Measurements from ENCODE around the gene KLF2.

The KLF2 gene

GRCh38 chr19:16335226-16335625 is 10.6 kb downstream of the KLF2 start:
- TF ChIP-seq, protein P1, sequence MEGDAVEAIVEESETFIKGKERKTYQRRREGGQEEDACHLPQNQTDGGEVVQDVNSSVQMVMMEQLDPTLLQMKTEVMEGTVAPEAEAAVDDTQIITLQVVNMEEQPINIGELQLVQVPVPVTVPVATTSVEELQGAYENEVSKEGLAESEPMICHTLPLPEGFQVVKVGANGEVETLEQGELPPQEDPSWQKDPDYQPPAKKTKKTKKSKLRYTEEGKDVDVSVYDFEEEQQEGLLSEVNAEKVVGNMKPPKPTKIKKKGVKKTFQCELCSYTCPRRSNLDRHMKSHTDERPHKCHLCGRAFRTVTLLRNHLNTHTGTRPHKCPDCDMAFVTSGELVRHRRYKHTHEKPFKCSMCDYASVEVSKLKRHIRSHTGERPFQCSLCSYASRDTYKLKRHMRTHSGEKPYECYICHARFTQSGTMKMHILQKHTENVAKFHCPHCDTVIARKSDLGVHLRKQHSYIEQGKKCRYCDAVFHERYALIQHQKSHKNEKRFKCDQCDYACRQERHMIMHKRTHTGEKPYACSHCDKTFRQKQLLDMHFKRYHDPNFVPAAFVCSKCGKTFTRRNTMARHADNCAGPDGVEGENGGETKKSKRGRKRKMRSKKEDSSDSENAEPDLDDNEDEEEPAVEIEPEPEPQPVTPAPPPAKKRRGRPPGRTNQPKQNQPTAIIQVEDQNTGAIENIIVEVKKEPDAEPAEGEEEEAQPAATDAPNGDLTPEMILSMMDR (IDR thresholded peaks at IDR 0.05; ENCODE audit: control insufficient read depth, insufficient read depth, low read depth, low read length, missing control alignments), result no peak
- DNase-seq (ENCODE audit: low read depth), result no peak
- H3K4me3 ChIP-seq (ENCODE audit: control insufficient read depth, low read depth, low read length), result no peak overlapping the region

- H3K4me3 ChIP-seq (ENCODE audit: control insufficient read depth, low read depth, low read length), result no peak overlapping the region
- no peak for DNase-seq (ENCODE audit: low read depth)
- TF ChIP-seq, protein P1 (IDR thresholded peaks at IDR 0.05; ENCODE audit: control insufficient read depth, insufficient read depth, low read depth, low read length, missing control alignments), result no peak
Measured at GRCh38 chr19:16336571-16336970, 11.9 kb downstream of the KLF2 start.

DNA sequence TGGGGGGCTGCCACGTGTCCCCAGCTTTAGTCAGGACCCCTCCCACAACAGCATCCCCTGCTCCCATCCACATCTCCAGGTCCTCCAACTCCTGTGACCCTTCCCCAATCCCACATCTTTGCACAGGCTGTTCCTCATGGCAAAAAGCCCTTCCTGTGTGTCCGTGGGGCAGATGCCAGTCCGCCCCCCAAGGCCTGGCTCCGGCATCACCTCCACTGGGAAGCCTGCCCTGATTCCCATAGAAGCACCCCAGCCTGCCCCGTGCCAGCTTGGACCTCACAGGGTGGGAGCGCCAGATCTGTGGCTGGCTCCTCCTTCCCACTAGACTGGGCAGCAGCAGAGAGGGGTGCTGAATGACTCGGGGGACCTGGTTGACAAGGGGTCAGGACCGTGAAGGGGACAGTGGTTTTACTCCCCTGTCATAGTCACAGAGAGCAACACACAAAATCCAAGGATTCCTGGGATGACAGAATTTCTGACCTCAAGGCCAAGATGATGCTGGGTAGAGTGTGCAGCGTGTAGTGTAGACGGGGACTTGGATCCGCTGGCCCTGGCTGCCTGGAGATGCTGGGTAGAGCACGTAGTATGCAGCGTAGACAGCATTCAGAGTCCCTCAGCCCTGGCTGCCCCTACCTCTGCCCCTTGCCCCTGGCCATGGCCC is 13.3 kb downstream of the KLF2 start:
- no peak for DNase-seq (ENCODE audit: low read depth)

GRCh38 chr19:16338470-16339360 is 14.1 kb downstream of the KLF2 start:
- no peak overlapping the region for H3K4me3 ChIP-seq (ENCODE audit: control insufficient read depth, low read depth, low read length)
- DNase-seq (ENCODE audit: low read depth), result peak; percentile 69
- TF ChIP-seq, protein P1 (IDR thresholded peaks at IDR 0.05; ENCODE audit: control insufficient read depth, insufficient read depth, low read depth, low read length, missing control alignments), result no peak

More for the DNA sequence above, 13.3 kb downstream of the KLF2 start:
- TF ChIP-seq, protein P1 (IDR thresholded peaks at IDR 0.05; ENCODE audit: control insufficient read depth, insufficient read depth, low read depth, low read length, missing control alignments), result no peak
- no peak overlapping the region for H3K4me3 ChIP-seq (ENCODE audit: control insufficient read depth, low read depth, low read length)

- no peak for DNase-seq (ENCODE audit: low read depth)
- H3K4me3 ChIP-seq (ENCODE audit: control insufficient read depth, low read depth, low read length), result no peak overlapping the region
- TF ChIP-seq, protein P1 (IDR thresholded peaks at IDR 0.05; ENCODE audit: control insufficient read depth, insufficient read depth, low read depth, low read length, missing control alignments), result no peak
Measured at GRCh38 chr19:16339361-16339725, 14.7 kb downstream of the KLF2 start.

GRCh38 chr19:16340092-16340491 is 15.5 kb downstream of the KLF2 start:
- DNase-seq (ENCODE audit: low read depth), result no peak
- no peak overlapping the region for H3K4me3 ChIP-seq (ENCODE audit: control insufficient read depth, low read depth, low read length)
- TF ChIP-seq, protein P1 (IDR thresholded peaks at IDR 0.05; ENCODE audit: control insufficient read depth, insufficient read depth, low read depth, low read length, missing control alignments), result no peak

Data from AG09309 (cell line).